Measurements from ENCODE around the gene BANP.

BANP gene

DNA sequence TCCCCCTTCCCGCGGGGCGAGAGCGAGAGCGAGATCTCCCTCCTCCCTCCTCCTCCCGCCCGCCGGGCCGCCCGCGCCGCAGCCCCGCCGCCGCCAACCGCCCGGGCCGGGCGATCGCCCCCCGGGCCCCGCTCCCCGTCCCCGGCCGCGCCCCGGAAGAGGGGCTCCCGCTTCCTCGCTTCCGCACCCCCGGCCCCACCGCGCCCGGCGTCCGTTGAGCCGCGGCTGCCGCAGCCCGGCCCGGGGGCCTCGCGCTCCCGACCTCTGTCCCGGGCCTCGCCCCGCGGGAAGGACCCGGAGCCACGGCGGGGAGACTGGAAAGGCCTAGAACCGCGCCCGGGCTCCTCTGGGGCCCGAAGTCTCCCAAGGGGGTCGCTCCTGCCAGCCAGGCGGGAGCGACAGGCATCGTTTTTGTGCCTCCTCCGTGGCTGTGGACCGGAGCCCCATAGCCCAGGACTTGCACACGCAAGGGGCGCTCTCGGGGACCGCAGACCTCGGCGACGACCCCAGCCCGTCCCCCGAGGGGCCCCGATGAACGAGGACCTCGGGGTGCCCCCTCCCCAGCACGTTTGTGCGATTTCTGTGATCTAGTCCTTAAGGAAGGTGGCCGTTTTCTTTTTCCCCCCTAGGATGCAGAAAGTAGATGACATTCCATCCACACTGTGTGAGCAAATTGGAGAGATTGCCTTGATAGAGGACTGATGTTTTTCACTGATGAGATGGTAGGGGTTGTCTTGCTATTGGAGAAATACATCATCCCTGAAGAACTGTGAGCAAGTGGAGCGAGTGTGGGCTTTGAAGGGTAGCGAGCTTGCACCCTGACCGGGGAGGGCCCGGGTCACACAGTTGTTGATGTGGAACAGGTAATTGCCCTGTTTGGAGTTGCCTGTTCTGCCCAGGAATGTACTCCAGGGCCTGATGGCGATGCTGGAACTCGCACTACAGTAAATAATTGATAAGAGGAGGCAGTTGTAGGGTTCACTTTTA, 611 bp downstream of the BANP start:
- peak; percentile 46 for DNase-seq

DNA sequence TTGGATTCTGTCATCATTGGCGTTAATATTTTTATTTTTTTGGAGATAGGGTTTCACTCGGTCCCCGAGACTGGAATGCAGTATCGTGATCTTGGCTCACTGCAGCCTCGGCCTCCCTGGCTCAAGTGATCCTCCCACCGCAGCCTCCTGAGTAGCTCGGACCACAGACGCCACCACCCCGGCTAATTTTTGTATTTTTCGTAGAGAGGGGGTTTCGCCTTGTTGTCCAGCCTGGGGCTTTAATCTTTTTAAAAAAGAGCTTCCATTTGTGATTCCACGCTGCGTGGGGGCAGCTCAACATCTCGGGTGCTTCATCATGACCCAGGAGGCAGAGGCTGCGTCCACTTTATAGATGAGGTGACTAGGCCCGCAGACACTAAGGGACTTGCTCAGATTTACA, 1.5 kb downstream of the BANP start:
- no peak for DNase-seq

DNA sequence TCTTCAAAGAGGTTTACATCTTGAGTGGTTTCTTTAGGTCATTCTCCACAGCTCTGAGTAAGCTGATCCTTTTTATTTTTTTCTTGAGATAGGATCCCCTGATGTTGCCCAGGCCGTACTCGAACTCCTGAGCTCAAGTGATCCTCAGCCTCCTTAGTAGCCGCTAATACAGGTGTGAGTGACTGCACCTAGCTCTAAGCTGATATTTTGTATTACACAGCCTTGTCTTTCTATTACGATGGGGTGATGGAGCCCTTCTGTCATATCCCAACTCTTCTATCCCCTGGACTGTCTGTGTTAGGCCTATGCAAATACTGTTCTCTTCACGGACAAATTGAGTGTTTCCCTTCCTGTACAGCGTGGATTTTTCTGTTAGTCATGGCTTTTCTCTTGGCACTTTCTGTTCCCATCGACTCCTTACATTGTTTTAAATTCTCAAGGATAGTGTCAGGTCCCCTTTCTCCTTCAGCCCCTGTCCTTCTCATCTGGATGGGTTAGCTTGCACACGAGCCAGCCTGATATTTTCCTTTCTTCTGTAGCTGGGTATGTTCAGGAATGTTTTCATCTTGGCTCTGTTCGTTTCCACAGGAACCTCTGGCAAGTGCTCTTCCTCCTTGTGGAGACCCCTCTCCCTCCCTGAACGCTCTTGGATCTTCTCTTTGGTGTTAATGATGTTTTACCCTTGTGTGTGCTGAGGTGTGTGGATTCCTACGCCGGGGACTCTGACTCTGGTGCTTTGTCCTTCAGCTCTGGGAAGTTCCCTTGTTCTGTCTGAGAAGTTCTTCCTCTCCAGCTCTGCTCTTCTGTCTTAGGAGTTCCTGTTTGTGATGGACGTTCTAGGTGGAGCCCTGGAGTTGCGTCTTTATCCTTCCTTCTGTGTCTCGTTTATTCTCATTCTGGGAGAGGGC, 2.3 kb downstream of the BANP start:
- DNase-seq: peak; percentile 45

DNA sequence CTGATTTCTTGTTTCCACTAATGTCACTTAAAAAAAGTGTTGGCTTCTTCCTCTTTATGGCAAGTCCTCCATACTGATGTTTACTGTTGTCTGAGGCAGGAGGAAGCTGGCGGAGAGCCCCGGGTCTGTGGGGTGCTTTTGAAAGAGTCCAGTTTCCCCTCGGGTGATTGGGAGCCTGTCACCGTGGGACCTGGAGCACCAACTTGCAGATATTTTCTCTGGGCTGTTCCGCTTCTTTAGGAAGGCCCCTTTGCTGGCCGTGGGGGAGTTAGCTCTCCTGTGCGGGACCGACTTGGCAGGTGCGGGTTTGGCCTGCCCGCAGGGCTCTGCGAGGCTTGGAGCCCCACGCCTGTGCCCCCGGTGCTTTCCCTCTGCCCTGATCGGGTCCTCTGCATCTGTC, 3.1 kb downstream of the BANP start:
- peak; percentile 60 for DNase-seq

DNA sequence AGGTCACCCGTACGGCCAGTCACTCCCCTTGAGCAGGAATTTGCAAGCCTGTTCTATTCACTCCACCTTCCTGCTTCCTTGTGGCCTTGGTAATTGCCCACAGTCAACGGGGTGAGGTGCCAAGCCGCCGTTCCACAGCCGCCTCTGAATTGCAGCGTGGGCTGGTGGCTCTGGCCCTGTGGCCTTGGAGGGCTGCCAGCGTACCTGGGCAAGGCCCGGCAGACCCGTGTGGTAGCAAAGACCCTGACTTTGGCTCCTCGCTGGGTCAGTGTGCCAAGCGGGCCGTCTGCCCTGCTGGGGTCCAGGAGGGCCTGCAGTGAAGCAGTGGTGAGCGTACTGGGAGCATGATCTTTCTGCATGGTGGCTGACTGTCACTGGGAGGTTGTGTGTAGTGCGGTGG, 3.6 kb downstream of the BANP start:
- no peak for DNase-seq

DNA sequence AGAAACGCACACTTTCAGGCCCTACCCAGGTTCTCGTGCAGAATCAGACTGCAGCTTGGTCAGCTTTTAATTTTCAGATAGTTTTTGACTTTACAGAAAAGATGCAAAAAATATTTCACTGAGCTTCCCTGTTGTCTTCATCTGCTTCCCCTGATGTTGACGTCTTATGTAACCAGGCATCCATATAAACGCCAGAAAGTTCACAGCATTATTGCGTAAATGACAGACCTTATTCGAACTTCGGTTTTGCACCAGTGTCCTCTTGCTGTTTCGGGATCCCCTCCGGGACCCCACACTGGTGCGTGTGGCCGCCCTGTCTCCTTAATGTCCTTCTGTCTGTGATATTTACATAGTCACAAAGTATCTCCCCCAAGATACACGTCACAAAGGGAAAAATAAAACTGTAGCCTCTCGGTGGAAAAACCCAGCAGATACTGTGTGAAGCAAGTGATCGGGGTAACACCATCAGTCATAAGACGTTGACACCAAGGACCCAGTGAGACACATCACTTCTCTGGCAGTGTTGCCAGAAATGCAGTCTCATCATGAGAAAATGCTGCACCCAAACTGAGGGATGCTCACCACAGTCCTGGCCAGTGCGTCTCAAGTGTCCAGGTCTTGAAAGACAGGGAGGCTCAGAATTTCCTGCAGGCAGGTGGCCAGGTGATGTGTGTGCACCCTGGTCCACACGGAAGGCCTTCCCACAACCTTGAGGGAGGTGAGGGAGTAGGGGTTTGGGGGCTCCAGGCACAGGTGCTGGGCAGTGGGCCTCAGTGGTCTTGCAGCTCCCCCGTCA, 4.3 kb downstream of the BANP start:
- DNase-seq: no peak

DNA sequence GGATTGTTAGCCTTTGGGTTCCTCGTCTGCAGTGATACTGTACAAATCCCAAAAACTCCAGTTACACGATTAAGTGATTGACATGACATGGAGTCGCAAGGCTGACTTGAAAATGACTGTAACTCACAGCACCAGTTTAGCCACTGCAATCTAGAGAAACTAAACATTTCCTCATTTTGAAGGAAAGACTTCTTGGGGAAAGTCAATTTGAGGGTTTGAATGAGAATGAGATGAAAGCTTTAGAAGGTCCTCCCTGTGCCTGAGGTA, 4.8 kb downstream of the BANP start:
- DNase-seq: no peak

DNA sequence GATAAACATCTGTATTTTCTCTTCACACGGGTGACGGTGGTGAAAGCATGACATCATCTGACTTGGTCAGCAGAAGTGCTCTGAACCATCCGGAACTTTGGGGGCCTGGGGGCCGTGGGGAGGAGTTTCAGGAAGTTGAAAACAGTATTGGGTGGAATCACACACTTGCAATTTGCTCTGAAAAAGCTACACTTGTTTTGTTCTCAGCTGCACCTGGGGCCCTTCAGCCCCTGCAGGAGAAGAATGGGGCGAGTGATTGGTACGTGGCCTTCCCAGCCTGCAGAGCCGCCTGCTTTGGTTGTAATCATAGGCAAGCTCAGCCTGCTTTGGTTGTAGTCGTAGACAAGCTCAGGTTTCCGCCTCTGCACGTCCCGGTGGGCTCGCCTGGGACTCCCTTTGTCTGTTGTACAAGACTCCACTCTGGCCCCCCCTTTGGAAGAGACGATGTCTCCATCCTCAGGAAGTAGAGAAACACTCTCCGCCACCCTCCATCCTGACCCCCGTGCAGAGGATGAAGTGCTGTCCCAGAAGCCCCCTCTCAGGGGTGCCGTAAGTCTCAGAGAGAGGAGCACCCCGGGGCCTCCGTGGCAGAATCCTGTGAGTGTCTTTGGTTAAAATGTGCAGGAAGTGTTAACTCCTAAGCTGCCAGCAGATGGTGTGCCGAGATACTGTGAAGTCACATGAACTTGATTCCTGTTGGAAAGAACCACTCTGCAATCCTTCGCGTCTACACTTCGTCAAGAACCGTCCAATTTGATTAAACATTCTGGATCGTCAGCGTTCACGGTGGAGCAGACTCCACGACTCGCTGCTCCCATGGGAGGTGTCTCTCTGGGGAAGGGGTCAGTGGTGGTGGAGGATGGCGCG, 5.4 kb downstream of the BANP start:
- DNase-seq: peak; percentile 92

DNA sequence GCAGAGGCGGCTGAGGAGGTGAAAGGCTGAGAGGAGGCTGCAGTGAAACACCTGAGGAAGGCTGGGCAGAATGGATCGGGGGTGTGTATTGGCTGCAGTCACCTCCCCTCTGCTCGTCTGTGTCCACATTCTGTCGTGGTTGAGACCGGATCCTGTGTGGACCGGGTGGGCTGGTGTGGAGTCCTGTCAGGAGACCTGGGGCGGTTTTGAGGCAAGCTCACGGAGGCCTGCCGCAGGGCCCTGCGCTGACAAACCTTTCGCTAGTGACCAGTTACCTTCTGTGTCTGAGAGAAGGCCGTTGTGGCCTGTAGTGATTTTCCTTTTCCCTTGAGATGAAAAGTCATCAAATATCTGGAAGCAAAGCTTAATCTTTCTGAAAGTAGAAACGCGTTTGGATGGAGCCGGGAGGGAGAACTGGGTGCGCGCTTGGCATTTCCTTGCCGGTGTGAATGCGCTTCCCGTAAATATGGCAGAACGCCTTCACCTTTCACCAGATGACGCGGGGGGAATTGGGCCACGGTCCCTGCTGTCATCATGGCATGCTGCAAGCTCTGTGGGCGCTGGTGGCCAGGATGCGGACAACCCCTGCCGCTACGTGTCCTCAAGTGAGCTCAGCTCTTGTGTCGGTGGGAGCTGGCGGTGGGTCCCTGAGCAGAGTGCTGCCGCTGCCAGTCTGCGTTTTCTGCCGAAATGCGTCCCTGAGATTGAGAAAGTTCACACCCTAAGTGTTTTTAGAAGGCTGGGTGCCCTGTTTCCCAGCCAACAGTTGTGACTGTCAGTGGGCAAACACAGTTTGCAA, 6.3 kb downstream of the BANP start:
- no peak for DNase-seq

DNA sequence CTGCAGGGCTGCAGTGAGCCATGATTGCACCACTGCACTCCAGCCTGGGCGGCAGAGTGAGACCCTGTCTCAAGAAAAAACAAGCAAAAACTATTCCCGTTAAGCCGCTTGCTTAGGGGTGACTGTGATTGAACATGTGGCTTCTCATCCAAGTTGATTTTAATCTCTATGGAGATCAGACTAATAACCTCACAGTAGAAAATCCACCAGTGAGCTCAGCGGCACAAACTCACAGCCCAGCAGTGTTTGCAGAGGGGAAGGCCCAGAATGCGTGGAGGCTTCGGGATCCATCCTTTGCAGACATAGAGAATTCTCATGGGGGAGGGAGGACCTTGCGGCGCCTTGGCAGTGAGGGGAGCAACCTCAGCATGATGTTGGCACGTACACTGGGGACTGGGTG, 7.4 kb downstream of the BANP start:
- DNase-seq: no peak

DNA sequence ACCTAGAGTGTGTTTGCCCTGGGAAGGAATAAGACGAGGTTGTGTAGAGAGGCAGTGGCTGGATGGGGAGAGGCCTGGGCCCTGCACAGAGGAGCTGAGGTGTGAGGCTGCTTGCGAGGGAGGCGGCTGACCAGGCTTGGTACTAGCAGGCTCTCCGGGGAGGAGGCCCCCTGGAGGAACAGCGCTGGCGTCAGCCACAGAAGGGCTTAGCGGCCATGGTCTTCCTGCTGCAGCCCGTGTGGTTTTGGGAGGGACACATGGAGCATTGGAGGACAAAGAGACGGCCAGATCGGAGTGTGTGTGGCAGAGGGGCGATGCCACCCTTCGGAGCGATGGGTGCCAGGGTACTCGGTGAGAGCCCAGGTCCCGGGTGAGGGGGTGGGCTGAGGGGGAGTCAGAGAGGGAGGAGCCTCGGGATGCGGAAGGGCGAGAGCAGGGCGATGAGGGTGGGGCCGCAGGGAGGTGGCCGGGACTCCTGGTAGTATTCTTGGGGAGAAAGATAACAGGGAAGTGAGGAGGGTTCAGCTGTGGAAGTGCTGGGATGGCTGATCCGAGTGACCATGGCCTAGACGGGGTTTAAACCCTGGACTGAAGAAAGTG, 8.3 kb downstream of the BANP start:
- peak; percentile 82 for DNase-seq

DNA sequence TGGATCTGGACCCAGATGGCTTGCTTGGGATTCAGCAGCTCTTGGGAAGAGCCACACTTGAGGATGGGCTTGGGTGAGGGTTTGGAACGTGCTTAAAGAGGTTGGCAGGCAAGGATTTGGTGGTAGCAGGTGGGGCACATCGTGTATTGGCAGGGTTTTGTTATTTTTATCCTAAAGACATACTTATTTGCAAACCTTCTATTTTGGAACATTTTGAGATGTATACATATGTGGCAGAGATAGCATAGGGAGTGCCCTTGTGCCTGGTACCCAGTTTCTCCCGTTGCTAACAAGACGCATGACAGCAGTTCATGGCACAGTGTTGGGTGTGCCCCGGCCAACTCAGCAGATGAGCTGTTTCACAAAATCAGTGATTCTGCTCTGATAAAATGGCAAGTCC, 9.1 kb downstream of the BANP start:
- no peak for DNase-seq

DNA sequence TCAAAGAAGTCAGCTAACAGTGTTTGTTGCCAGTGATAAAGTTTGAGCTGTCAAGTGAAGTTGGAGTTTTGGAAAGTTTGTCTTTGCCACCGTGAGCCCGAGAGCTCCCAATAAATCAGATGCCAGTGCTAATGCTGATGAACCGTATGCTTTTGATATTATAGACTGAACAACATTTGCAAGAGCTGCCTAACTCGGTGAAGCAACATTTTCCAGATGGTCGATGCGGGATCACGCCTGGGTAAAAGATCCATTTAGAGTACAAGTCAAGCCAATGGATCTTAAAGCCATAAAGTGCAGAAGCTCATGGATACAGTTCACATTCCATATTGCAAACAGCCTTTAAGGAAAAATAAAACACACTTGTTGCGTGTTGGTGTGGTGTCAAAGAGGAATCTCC, 9.6 kb downstream of the BANP start:
- DNase-seq: no peak

DNA sequence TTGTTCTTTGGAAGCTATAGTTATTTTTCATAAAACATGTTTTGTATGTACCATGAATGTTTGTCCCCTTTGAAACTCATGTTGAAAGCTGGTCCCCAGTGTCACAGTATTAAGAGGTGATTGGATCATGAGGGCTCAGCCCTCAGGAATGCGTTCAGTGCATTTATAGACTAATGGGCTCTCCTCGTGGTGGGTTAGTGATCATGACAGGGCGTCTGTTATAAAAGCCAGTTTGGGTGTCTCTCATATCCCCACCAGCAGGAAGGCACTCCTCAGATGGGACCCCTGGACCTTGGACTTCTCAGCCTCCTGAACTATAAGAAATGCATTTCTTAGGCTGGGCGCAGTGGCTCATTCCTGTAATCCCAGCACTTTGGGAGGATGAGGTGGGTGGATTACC, 10.4 kb downstream of the BANP start:
- DNase-seq: no peak

DNA sequence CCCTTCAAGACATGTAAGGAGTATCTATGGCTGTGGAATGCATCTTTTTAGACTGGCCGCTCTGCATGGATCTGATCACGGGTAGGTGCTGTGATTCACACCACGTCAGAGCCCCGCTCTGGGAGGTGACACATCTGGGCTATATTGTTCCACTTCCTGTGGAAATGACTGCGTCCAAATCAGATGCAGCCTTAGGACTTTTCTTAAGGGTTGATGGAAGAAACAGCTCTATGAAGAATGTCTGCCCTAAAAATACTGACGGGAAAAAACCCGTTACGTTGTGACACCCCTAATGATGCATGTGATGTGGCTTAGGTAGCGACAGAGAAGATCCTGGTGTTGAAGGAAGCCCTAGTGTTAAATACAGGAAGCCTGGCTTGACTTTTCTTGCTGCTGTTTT, 12.2 kb downstream of the BANP start:
- peak; percentile 53 for DNase-seq

DNA sequence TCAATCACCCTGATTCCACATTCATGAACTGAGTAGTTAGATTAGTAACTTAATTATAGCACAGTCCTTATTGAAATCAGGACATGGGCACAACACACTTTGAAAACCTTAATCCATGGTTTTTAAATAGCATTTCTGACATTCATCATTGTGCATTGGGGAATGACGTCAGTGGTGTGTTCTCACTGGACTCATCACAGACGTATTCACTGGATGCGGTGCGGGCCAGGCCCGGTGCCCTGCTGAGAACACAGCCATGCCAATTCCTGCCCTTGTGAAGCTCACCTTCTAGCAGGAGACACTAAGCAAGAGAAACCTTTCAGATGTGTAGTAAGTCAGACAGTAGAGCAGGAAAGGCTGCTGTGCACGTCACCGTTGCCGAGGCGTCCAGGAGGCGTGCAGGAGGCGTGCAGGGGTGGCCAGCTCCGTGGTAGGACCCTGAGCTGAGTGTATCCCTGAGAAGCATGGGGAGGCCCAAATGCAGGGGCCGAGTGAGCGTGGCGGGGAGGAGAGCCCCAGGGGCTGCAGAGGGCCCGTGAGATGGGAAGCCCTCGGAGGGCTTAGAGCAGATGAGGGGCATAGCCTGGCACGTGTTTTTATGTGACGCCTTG, 12.9 kb downstream of the BANP start:
- no peak for DNase-seq

DNA sequence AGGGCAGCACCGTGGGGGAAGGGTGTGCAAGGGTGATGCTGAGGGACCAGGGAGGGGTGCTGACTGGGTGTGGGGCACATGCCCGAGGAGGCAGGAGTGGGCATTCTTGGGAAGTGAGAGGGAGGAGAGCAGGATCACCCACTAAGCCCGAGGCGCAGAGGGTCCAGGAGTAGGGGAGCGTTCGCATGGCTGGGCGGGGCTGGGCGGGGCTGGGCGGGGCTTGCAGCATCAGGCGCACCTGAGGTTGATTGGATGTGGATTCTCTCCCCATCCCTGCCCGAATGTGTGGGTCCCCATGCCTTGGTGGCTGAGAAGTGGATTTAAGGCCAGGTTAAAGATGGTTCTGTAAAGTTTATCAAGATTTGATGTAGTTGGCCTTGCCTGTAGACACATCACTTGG, 14.2 kb downstream of the BANP start:
- DNase-seq: no peak

DNA sequence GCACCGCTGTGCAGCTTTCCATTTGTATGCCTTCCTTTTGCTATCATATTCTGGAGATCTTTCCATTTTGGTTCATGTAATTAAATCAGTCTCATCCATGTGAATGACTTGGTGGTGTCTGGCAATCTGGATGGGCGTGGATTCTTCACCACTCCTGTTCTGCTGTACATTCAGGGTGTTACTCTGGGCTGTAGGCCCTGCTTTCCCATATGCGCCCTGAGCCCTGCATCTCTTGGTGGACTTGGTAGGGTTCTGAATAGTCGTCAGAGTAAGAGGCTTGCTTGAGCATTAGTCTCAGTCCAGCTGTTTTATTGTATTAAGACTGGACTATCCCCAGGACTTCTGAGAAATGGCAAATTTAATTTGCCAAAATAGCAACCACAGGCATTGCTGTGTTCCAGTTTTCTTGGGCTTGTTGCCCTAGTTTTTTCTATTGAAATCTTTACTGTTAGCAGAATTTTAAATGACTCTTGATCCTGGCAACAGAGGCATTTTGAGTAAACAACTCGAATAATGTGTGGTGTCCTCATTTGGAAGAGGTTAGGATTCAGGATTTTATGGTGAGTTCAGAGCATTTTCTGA, 14.9 kb downstream of the BANP start:
- DNase-seq: no peak

DNA sequence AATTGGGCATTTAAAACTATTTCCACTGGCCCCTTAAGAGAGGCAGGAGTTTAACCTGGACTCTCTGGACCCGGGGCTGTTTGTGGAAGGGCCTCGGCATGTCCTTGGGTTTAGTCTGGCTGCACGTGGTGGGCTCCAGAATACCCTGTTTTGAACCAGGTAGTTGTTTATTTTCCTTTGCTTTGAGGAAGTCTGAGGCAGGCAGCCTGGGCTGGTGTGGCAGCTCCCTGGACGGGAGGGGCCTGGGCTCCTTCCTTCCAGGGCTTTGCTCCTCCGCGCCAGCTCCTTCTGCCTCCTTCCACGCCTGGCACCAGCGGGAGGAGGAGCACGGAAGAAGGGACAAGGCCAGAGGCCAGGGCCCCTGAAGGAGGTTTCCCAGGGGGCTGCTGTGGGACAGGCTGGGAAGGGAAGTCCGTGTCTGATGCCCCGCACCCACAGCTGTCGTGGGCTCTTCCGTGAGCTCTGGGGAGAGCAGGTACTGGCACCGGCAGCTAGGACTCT, 15.5 kb downstream of the BANP start:
- peak; percentile 49 for DNase-seq

DNA sequence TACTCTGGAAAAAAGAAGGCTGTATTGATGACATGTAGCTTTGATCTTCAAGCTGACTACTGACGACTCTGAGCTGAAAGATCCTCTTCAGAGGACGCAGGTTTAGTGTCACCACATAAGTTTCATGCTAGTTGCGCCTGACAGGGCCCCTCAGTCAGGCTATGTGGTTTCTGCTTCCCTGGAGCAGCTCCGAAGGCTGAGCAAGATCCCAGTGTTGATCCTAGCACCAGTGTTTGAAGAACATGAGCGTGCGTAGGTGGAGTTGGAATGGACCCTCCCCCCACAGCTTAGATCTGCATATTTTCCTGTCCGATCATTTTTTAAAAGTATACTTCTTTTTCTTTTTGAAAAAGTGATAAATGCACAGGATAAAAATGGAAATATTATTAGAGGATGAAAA, 17.3 kb downstream of the BANP start:
- DNase-seq: no peak
